GM19372 (cell line): ENCODE results near the gene PACSIN2.

Experiments
- ATAC-seq: cut with Tn5 transposase; IDR thresholded peaks from one replicate; pipeline ENCODE4 v1.9.1; 2021; ENCODE audit warnings: mild to moderate bottlenecking, low read depth, moderate library complexity; ENCODE audit not compliant: unreplicated experiment

The PACSIN2 gene

DNA sequence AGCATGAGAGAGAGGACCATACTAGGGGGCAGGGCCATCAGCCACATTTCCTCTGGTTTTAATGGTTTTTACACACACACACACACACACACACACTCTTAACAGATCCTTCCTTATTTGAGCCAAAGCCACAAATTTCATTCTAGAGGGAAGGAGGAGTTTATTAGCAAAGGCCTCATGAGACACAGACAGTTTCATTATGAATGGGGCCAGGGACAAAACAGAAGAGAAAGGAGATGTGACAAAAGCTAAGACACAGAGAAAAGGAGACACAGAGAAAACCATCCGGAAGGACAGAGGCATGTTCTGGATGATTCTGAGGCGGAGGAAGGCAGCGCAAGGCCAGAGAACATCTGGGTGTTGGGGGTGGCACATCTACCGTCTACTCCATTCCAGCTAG lies 125.6 kb downstream of the PACSIN2 start:
- no peak for ATAC-seq

DNA sequence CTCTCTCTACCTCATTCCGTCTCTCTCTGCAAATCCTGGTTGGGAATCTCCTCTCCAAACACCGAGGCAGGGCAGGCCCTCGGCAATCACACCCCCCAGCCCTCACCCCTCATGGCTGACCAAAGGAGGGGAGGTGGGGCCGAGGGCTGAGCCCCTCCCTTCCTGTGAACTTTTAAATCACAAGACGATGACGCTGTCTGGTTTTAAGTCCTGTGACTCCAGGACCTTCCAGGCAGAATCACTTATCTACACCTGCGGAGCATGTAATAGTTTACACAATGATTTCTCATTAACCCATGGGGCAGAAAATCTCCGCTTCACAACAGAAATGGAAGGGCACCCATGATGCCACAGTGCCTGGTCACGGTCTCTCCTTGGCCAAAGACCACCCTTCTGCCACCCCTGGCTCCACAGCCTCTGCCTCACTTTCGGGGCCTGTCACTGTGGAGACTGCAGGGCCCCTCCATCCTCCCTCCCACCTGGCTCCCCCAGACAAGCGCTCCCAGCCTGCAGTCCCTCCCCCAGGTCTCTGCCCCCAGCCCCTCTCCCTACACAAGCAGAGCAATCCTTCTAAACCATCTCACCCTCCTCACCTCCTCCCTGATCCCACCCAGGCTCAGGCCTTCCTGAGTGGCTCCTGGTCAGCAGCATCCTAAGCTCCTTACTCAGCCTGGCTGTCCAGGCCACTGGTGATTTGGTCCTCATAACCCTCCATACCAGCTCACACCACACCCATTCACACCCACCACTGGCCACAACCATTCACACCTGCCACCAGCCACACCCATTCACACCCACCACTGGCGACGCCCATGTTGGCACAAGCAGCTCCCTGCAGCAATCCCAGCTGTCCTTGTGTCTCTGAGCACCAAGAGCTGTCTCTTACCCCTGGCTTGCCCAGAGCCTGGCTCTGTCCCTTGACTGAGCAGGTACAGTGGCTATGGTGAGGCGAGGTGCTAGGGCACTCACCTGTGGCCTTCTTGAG lies 127.1 kb downstream of the PACSIN2 start:
- ATAC-seq = no peak

DNA sequence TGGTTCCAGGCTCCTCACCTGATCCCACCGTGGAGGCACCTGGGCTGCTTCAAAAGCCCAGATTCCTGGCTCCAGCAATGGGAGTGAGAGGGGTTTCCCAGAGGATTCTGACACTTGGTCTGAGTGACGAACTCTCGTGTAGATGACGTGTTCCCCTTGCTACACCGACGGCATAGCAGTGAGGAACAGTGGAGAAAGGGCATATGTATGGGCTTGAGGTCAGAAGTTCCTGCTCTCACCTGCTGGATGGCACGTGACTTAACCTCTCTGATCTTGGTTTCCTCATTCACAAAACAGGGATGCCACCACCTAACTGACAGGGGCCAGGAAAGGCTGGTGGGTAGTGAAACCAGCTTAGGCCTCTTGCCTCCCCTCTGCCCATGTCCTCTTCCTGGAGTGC lies 127.8 kb downstream of the PACSIN2 start:
- no peak for ATAC-seq

DNA sequence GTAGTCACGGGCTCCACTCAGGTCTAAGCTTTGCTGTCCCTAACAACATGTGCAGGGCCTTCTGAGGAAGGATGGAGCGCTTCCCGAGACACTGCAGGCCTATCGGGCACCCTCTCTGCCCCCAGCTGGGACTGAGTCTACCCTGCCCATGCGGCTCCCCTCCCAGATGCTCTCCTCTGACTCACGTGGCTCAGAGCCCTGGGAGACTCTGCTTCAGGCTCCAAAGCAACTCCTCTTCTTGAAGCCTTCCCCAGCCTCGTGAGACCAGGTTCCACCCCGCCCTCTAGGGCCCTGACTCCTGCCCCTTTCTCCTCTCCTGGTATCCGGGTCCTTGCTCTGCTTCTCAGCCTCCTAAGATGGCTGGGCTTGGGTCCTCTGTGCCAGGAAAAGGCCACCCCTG lies 129.5 kb downstream of the PACSIN2 start:
- no peak for ATAC-seq

DNA sequence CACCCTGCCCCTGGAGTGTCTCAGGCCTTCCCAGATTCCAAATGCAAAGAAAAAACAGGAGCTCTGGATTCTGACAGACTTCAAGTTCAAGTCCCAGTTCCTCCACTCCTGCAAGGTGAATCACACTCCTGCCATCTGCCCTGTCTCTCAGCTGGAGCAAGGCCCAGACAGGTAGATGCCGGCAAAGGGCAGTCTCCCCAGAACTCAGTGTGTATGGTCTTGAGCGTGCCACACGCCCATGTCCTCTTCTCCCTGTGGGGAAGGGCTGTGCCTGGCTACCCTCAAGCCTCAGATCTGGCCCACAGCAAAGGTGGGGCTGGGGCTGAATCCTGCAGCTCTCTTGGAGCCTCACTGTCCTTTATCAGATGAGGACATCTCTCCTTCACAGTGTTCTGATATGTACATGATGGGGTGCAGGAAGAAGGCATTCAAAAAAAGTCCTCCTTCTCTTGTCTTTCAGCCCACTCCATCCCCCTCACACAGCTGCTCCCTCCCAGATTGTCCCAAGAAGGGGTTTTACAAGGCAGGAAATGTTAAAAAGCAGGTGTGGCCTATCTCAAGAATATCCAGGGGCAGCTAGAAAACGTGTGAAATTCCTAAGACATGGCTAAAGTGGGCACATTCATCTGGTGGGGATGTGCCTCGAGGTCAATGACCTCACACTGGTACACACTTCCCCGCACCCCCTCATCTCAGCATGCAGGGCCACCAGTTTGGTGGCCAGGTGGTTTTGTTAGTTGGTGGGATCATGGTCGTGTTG lies 130.2 kb downstream of the PACSIN2 start:
- no peak for ATAC-seq

DNA sequence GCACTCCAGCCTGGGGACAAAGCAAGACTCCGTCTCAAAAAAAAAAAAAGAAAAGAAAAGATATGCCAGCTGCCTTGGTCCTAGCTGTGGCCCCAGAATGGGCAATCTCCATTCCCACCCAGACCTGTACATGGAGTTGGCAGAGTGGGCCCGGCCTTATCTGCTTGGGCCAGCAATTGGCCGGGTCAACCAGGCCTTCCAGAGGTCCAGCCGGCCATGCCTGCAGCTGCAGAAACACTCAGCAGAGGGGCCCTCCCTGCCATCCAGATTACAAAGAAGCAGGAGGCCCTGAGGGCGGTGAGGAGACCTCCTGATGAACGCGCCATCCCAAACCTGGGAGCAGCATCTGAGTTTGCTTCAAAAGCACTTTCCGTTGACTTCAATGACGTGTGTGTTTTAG lies 131.0 kb downstream of the PACSIN2 start:
- no peak for ATAC-seq

DNA sequence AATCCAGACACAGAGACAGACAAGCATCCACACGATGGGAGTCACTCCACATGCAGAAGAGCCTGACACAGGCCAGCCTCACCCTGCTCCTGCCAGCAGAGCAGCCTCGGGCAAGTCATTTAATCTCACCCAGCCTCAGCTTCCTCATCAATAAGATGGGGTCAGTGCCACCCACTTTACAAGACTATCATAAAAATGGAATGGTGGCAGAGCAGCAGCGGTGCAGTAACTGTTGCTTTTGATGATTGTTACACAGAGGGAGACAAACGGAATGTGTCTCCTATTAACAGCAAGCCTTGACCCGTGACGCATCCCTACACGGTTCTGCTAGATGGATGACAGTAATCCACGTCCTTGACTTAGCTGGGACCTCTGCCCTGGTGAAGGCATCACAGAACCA lies 131.8 kb downstream of the PACSIN2 start:
- no peak for ATAC-seq

DNA sequence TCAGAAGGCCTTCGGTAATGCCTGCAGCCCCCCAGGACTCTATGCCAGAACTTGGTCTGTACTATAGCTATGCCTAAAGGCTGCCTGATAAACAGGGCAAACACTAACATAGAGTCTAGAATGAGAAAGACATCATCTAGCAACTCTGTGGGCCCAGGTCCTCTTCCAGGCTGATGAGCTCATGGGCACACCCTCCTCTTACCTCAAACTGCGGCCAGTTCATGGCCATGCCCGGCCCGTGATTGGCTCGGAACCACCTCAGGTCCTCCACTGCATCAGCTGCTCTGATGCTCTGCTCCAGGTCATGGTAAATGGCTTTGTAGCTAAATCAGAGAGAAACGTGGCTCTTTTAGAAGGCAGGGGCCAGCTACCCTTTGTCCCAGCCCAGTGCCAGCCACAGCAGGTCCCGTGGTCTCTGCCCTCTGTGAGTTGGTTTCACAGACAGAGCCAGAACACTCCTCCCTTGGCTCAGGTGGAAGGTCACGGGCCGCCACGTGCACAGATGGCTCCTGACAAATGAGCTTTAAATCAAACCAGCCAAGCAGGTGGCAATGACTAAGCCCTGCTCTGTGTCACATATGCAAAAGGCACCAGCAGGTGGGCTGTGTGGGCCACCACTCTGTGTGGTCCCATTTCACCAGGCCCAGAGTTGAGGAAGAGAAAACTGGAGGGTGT lies 132.8 kb downstream of the PACSIN2 start:
- no peak for ATAC-seq

DNA sequence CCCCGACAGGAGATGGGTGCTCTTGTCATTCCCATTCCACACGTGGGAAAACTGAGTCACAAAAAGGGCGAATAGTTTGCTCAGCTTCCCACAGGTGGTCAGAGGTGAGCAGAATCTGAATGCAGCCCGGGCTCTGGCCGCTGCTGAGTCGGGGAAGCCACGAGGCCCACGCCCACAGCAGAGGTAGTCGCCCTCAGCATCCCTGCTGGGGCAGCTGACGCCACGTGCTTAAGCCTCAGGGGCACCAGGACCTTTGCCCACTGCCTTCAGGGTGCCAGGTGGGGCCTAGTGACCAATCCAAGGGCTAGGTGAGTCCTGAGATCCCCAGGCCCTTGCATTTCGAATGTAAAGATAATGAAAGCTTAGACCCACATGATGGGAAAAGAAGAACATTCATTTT lies 133.7 kb downstream of the PACSIN2 start:
- ATAC-seq = no peak

DNA sequence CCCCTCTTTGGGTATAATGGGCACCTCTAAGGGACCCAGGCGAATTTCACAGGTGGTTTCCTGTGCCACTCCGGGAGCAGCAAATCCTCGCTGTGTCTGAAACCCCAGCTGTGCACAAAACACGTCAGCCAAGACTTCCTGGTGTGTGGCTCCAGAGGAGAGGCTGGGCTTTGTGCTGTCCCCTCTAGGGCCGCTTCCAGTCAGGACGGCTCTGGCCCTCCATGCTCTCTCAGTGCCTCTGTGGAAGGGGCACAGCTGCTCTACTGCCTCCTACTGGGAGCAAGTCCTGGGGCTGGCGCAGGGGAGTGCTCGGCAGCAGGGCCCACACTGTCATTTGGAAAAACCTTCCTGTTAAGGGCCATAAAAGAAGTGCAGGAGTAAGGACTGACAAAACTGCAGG lies 134.1 kb downstream of the PACSIN2 start:
- ATAC-seq = no peak

DNA sequence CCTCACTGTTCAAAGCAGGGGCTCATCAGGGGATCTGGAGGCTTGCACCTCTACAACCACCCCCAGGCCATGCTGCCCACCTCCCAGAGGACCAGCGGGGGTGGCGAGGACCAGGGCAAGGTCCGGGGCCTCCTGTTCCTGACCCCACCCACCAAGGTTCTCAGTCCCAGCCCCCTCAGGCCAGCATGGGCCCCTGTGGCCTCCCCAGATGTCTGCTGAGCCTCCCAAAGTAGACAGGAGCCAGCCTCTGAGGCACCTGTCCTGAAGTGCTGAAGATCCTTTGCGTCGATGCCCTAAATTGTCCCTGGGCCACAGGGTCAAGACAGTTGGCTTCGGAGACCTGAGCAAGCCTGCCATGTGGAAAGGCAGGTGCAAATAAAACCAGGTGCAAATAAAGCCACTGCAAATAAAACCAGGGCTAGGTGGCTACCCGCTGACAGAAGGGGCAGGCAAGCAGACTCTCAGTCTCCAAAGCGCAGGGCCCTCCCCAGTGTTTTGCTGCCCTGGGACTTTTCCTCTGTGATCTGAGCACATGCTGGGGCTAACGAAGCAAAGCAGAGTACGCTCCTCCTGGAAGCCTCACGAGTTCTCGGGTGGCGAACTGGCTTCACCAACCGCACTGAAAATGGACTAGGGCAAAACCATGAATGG lies 135.5 kb downstream of the PACSIN2 start:
- no peak for ATAC-seq

DNA sequence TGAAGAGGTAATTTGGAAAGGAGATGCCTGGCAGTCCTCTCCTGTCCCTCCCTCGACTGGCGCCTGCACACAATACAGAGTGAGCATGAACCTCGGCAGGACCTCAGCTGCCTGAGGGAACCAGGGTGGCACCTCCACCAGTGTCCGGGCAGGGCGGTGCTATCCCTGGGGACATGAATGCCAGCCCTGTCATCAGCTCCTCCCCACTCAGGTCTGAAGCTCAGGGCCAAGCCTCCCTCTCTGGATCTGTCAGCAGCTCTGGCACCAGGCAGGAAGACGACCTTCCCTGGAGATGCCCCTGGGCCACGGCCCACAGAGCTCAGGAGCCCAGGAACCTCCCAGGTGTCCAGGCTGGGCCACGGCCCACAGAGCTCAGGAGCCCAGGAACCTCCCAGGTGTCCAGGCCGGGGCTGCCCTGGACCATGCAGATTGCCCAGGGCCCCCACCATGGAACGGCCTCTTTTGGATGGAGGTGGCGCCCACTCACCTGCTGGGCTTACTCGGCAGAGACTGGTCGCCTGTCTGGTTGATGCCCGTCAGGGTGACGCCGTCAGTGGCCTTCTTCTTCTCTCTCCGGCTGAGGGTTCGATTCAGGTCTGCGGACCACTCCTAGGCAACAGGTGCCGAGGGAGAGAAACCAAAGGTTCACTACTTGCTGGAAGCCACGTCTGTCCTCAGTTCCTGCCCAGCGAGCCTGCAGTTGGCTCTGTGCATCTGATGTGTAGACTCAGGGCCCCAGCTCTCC lies 136.2 kb downstream of the PACSIN2 start:
- ATAC-seq = no peak

DNA sequence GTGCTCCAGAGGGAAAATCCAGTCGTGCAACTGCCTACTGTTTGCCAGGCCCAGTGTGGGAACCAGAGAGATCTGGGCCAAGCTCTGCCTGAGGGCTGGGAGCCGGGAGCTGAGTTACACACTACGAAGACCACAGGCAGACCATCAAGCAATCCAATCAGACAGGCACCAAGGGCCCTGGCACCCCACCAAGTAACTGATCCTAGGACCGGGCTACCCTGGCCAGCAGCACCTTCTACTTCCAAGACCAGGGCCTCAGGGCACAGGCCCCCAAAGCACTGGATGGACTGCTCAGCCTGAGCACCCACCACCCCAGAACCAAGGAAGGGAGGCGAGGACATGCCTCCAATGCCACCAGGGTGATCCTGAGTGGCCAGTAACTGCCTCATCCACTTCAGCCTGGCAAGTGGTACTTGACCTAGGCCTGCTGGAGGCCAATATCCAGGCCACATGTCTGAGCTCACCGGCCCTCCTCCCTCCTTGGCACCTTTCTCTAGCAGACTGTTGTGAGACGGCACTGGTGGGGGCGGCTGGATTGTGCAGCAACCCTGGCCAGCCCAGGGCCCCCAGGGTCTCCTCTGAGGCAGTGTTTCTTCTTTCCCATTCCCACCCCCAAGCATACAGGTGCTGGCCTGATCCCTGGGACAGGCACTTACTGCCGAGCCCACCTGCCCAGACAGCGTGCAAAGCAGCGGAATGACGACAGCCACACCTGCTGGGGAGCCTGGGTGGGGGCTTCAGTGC lies 137.2 kb downstream of the PACSIN2 start:
- no peak for ATAC-seq

DNA sequence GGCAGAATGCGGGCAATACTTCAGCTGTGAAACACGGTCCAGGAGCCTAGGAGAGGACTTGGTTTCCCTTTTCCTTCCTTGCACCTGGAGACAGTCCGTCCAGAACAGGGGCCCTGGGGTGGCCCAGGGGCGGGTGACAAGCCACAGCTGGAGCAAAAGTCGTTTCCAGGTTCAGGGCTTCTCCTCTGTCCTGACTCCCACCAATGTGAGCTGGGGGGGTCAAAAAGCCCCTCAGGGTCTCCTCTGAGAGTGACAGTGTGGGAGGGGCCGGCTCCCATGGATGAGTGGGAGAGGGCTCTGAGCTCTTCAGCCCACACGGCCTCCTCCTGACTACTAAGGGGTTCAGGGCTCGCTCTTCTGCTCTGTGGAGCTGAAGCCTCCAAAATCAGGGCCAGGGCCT lies 137.8 kb downstream of the PACSIN2 start:
- ATAC-seq = no peak

DNA sequence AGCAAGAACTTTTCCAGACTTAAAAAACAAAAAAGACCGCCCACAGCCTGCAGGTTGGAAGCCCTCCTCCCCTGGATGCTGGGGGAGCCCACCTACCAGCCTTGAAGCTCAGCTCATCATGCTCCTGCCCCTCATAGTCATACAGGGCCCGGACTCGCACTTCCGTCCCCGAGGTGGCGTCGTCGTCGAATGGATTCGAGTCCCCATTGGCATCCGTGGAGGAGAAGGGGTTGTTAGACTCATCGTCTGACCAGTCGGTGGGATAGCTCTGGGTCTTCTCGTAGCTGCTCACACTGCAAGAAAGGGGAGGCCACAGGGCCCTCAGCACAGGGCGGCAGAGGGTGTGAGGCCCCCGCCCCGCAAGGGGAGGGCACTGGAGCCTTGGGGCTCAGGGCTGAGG lies 138.9 kb downstream of the PACSIN2 start:
- ATAC-seq = no peak

DNA sequence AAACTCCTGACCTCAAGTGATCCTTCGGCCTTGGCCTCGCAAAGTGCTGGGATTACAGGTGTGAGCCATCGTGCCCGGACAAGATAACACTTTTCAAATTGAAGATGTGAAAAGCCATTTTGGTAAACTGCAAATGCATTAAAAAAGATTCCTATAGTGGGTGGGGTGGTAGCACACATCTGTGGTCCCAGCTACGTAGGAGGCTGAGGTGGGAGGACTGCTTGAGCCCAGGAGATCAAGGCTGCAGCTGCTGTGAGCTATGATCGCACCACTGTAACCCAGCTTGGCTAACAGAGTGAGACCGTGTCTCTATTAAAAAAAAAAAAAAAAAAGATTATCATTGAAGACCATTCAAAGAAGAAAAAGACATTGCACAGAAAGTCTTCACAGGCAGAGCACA lies 140.9 kb downstream of the PACSIN2 start:
- no peak for ATAC-seq

DNA sequence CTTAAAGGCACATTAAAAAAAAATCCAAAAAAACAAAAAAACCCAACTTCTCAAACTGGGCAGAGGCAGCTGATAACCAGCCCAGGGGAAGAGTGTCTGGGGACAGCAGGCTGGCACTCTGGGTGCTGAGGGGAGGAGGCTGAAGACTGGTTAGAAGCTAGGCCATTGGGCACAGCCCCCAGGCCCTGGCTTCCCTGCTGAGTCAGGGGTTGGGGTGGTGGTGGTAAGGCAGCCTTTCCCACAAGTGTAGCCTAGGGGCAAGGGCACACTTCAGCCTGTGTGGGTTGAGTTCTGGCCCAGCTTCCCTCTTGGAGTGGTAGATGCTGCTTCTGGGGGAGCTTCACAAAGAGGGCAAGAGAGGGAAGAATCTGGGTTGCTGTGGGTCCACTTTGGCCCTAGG lies 141.6 kb downstream of the PACSIN2 start:
- no peak for ATAC-seq

DNA sequence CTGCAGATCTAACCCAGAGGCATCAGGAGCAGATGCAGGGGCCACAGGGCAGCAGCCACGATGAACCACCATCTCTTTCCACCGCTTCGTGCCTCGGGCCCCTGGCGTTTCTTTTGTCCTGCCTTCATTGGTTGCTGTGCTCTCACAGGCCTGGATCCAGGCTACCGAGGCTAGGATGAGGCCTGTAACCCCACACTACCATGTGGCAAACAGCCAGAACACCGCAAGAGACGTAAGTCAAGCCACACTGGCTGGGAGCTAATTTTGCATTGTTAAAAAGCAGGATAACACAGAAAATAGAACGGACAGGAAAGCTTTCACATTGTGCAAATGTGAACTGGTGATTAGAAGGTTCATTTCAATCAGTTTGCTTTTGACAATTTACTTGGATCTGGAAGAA lies 142.1 kb downstream of the PACSIN2 start:
- ATAC-seq = no peak
